ENCODE measurements around the gene ID4. TPM values are rescaled to one million over a fixed set of nuclear protein-coding genes. Genes with fewer than 3 reads are reported as not detected.

The ID4 gene
- total and polyA plus RNA-seq, 8 donors, result 27.5 to 55.7 (median 41.9) TPM

DNA sequence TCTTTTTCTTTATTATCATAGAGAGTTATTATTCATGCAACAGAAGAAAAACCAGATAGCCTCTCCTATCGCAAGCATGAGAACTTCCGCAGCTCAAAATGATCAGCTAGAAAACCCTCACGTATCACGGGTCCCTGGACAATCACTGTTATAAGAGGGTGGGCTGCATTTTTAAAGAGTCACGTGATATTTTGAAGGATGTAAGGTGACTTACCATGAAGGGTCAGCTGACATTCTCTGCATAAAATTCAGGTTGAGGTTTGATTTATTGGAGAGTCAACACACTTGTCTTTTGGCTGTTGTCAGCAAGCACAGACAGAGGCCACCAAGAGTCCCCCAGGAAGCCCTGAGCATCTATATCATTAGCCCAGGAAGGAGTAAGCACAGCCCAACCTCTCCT is 39.5 kb downstream of the ID4 start:
- H3K4me1 ChIP-seq, result no peaks in the 10 kb centered on the region
- no peaks in the 10 kb centered on the region for H3K9me3 ChIP-seq
- no peaks in the 10 kb centered on the region for H3K36me3 ChIP-seq
- no peak overlapping the region for H3K27ac ChIP-seq
- DNase-seq (no peak), ATAC-seq (no peak)
- intact Hi-C loops (cut with DNase I), result no loop called here
- no peak overlapping the region for H3K4me3 ChIP-seq
- TF ChIP-seq, protein P1, sequence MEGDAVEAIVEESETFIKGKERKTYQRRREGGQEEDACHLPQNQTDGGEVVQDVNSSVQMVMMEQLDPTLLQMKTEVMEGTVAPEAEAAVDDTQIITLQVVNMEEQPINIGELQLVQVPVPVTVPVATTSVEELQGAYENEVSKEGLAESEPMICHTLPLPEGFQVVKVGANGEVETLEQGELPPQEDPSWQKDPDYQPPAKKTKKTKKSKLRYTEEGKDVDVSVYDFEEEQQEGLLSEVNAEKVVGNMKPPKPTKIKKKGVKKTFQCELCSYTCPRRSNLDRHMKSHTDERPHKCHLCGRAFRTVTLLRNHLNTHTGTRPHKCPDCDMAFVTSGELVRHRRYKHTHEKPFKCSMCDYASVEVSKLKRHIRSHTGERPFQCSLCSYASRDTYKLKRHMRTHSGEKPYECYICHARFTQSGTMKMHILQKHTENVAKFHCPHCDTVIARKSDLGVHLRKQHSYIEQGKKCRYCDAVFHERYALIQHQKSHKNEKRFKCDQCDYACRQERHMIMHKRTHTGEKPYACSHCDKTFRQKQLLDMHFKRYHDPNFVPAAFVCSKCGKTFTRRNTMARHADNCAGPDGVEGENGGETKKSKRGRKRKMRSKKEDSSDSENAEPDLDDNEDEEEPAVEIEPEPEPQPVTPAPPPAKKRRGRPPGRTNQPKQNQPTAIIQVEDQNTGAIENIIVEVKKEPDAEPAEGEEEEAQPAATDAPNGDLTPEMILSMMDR (IDR thresholded peaks at IDR 0.05), result no peak
- no peaks in the 10 kb centered on the region for H3K27me3 ChIP-seq

DNA sequence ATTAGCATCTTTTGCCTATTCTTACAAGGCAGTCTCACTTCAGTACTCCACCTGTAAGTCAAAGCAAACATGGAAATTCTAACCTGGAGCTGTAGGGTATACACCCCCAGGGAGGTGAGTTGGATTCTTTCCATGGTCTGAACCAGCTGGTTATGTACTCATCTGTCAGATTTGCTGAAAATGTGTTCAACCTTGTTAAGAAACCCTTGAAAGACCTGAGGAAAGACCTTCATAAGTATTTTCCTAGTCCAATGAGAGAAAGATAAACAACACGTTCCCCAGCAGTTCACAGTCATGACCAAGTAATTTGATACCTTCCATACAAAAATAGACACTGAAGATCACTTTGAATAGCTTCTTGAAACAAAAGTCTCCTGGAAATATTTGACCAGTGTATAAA is 42.5 kb downstream of the ID4 start:
- no peaks in the 10 kb centered on the region for H3K36me3 ChIP-seq
- DNase-seq (peak in 1 of 4 donors; percentile 60), ATAC-seq (peak; percentile 94)
- H3K27me3 ChIP-seq, result no peaks in the 10 kb centered on the region
- no peak overlapping the region for H3K27ac ChIP-seq
- H3K4me3 ChIP-seq, result no peak overlapping the region
- TF ChIP-seq, protein P1 (IDR thresholded peaks at IDR 0.05), result no peak
- no peaks in the 10 kb centered on the region for H3K9me3 ChIP-seq
- intact Hi-C loops (cut with DNase I), result no loop called here
- H3K4me1 ChIP-seq, result no peaks in the 10 kb centered on the region

DNA sequence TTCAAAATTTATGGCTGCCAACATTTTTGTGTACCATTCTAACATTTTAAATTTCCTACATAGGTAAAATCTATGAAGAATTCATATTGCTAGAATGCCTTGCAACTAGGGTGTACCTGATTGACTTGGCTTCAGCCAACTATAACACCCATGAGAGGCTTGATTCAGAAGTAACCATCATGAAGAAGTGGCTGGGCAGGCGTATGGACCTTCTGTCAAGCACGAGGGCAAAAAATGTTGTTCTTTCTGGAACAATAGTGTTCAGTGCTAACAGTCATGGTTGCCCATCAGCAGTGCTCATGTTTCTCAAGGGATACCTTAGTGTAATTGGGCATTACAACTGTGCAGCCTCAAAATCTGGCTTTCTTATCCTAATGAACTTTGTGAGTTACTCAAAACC is 42.9 kb downstream of the ID4 start:
- DNase-seq, result peak in 1 of 4 donors; percentile 10
- intact Hi-C loops (cut with DNase I), result no loop called here
- no peaks in the 10 kb centered on the region for H3K36me3 ChIP-seq
- peak; percentile 75 for ATAC-seq
- TF ChIP-seq, protein P1 (IDR thresholded peaks at IDR 0.05), result no peak
- H3K9me3 ChIP-seq, result no peaks in the 10 kb centered on the region
- H3K4me3 ChIP-seq, result no peak overlapping the region
- no peaks in the 10 kb centered on the region for H3K4me1 ChIP-seq
- H3K27ac ChIP-seq, result no peak overlapping the region
- no peaks in the 10 kb centered on the region for H3K27me3 ChIP-seq

DNA sequence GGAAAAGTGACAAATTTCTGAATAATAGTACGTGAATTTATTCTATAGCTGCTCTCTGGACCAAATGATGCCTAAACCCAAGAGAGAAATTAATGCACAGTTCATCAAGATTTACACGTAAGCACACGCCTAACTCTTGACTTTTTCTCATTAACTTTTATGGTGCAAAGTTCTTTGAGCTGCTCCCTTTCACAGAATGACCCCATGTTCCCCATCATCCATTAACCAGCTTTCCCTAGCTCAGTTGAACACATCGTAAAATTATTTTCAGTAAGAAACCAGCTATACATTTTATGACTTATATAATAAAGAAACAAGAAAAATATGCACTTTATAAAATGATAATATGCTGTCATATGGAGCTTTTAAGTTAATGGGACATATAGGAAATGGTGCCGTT is 54.3 kb downstream of the ID4 start:
- no peaks in the 10 kb centered on the region for H3K4me1 ChIP-seq
- ATAC-seq, result no peak
- TF ChIP-seq, protein P1 (IDR thresholded peaks at IDR 0.05), result no peak
- intact Hi-C loops (cut with DNase I), result no loop called here
- no peaks in the 10 kb centered on the region for H3K27me3 ChIP-seq
- H3K9me3 ChIP-seq, result no peaks in the 10 kb centered on the region
- no peak for DNase-seq
- no peaks in the 10 kb centered on the region for H3K36me3 ChIP-seq
- no peak overlapping the region for H3K27ac ChIP-seq
- H3K4me3 ChIP-seq, result no peak overlapping the region
